Measurements from ENCODE around the gene KCNH4. TPM values are rescaled to one million over a fixed set of nuclear protein-coding genes. Genes with fewer than 3 reads are reported as not detected.
A peak's percentile ranks its signal among the peaks of the same experiment; 100 is the strongest.

Gene KCNH4
- total and polyA plus RNA-seq, 2 of the 13 experiments (the other 11 are each of a cell fraction or from before 2014, with no cell fraction given): 0.01 to 0.09 TPM

DNA sequence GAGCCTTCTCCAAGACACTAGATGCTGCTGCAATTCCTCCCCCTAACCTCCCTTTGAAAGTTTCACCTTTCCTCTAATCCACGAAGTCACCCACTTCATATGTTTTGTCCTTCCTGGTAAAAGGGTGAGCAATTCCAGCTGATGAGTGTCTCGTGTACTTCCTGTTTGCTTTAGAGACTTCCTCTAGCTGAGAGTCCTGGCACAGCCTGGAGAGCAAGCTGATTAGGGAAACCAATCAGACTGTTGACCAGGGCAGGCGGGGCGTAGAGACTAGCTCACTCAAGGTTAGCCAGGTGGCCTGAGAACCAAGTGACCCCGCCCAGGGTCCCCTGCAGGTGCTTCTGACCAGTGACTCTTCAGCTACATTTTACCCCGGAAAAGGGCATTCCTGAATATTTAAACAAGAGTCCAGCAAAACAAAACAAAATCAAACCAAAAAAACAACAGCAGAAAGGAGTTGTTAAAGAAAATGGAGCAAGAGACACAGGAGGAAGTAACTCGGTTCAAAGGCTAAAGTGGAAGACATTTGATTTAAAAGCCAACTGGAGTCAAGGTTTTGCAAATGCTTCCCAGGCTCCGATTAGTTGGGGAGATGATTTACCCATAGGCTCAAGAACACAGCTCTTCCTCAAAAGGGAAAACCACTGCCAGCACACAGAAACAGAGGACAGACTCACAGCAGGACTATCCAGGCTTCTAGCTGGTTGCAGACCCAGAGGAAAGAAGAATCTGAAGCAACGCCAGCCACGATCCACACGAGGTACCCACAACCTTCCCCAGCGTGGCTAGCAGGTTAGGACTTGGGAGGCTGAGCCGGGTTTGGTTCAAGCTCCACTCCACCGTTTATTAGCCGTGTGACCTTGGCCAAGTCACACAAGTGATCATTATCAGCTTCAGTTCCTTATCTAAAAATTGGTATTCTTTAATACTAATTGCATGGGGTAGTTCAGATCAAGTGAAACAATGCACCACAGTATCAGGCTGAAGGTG lies 45.0 kb downstream of the KCNH4 start (continued):
- TF ChIP-seq SRY (CRISPR knock-in tag; IDR thresholded peaks at IDR 0.05) (no peak), DMAP1 (CRISPR knock-in tag; IDR thresholded peaks at IDR 0.05) (peak; percentile 35; the same call in 1 of the 2 replicates), MIXL1 (CRISPR knock-in tag; IDR thresholded peaks at IDR 0.05) (peak; percentile 91), KDM4B (CRISPR knock-in tag; IDR thresholded peaks at IDR 0.05) (no peak), ZFP1 (CRISPR knock-in tag; IDR thresholded peaks at IDR 0.05) (no peak), CBFB (CRISPR knock-in tag; IDR thresholded peaks at IDR 0.05) (0 out of 2 replicates have a peak, but pooled peaks have one; percentile 59), ZC3H13 (CRISPR knock-in tag; IDR thresholded peaks at IDR 0.05) (no peak), RFX5 (IDR thresholded peaks at IDR 0.05; ENCODE audit: low read depth, low read length) (no peak), ZNF768 (CRISPR knock-in tag; IDR thresholded peaks at IDR 0.05) (no peak), RBM22 (optimal IDR thresholded peaks at IDR 0.05; ENCODE audit: low read length) (no peak), TBX2 (CRISPR knock-in tag; IDR thresholded peaks at IDR 0.05; ENCODE audit: borderline replicate concordance) (peak; percentile 73; the same call in 1 of the 2 replicates), ZNF75D (CRISPR knock-in tag; IDR thresholded peaks at IDR 0.05; ENCODE audit: borderline replicate concordance) (no peak), NR2C2 (CRISPR knock-in tag; IDR thresholded peaks at IDR 0.05; ENCODE audit: borderline replicate concordance) (peak; percentile 66; the same call in 1 of the 2 replicates), SOX6 (IDR thresholded peaks at IDR 0.05) (no peak), SOX6 (CRISPR knock-in tag; IDR thresholded peaks at IDR 0.05) (peak; percentile 37; the same call in 1 of the 2 replicates)
- TF ChIP-seq, protein P1, sequence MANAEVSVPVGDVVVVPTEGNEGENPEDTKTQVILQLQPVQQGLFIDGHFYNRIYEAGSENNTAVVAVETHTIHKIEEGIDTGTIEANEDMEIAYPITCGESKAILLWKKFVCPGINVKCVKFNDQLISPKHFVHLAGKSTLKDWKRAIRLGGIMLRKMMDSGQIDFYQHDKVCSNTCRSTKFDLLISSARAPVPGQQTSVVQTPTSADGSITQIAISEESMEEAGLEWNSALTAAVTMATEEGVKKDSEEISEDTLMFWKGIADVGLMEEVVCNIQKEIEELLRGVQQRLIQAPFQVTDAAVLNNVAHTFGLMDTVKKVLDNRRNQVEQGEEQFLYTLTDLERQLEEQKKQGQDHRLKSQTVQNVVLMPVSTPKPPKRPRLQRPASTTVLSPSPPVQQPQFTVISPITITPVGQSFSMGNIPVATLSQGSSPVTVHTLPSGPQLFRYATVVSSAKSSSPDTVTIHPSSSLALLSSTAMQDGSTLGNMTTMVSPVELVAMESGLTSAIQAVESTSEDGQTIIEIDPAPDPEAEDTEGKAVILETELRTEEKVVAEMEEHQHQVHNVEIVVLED (CRISPR knock-in tag; IDR thresholded peaks at IDR 0.05; ENCODE audit: borderline replicate concordance): no peak
- TF ChIP-seq, protein P2, sequence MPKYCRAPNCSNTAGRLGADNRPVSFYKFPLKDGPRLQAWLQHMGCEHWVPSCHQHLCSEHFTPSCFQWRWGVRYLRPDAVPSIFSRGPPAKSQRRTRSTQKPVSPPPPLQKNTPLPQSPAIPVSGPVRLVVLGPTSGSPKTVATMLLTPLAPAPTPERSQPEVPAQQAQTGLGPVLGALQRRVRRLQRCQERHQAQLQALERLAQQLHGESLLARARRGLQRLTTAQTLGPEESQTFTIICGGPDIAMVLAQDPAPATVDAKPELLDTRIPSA (CRISPR knock-in tag; IDR thresholded peaks at IDR 0.05; ENCODE audit: borderline replicate concordance): no peak
- TF ChIP-seq, protein P3, sequence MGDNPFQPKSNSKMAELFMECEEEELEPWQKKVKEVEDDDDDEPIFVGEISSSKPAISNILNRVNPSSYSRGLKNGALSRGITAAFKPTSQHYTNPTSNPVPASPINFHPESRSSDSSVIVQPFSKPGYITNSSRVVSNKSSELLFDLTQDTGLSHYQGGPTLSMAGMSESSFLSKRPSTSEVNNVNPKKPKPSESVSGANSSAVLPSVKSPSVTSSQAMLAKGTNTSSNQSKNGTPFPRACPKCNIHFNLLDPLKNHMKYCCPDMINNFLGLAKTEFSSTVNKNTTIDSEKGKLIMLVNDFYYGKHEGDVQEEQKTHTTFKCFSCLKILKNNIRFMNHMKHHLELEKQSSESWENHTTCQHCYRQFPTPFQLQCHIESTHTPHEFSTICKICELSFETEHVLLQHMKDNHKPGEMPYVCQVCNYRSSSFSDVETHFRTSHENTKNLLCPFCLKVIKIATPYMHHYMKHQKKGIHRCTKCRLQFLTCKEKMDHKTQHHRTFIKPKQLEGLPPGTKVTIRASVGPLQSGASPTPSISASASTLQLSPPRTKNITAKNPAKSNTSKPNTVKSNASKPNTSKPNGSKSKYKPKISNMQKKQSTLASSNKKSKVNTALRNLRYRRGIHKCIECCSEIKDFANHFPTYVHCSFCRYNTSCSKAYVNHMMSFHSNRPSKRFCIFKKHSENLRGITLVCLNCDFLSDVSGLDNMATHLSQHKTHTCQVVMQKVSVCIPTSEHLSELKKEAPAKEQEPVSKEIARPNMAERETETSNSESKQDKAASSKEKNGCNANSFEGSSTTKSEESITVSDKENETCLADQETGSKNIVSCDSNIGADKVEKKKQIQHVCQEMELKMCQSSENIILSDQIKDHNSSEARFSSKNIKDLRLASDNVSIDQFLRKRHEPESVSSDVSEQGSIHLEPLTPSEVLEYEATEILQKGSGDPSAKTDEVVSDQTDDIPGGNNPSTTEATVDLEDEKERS (CRISPR knock-in tag; IDR thresholded peaks at IDR 0.05): no peak; the same call in 1 of the 2 replicates
- TF ChIP-seq, protein P4, sequence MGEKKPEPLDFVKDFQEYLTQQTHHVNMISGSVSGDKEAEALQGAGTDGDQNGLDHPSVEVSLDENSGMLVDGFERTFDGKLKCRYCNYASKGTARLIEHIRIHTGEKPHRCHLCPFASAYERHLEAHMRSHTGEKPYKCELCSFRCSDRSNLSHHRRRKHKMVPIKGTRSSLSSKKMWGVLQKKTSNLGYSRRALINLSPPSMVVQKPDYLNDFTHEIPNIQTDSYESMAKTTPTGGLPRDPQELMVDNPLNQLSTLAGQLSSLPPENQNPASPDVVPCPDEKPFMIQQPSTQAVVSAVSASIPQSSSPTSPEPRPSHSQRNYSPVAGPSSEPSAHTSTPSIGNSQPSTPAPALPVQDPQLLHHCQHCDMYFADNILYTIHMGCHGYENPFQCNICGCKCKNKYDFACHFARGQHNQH (CRISPR knock-in tag; IDR thresholded peaks at IDR 0.05): peak; percentile 76

All from HepG2 (cell line).